NCI-H2171 treated with DMSO at 0.1 percent for 48 hours (cell line): ENCODE data around the gene BRD7.
A peak's percentile ranks its signal among the peaks of the same experiment; 100 is the strongest.

ENCODE experiments used
- DNase-seq: peaks from one replicate; lab custom pipeline; 2025; lab: John Stamatoyannopoulos, UW

The BRD7 gene

GRCh38 chr16:50368410-50369132 lies at the start of gene BRD7:
TSS of gene BRD7 (minus strand) at chr16:50368988. CDS start at chr16:50368774, 214 bp downstream.
- DNase-seq: peak; percentile 61

- no peak for DNase-seq
These were observed 47.6 kb upstream of the BRD7 start for GRCh38 chr16:50416388-50416787.

GRCh38 chr16:50414152-50414551 lies 45.4 kb upstream of the BRD7 start:
- DNase-seq: no peak

GRCh38 chr16:50411034-50411433 lies 42.2 kb upstream of the BRD7 start:
- DNase-seq: no peak

GRCh38 chr16:50408001-50408561 lies 39.3 kb upstream of the BRD7 start:
- no peak for DNase-seq

GRCh38 chr16:50407351-50407750 lies 38.6 kb upstream of the BRD7 start:
- no peak for DNase-seq

GRCh38 chr16:50403491-50403890 lies 34.7 kb upstream of the BRD7 start:
- DNase-seq: no peak

- no peak for DNase-seq
These were observed 33.6 kb upstream of the BRD7 start for GRCh38 chr16:50402298-50402895.

- no peak for DNase-seq
These were observed 32.6 kb upstream of the BRD7 start for GRCh38 chr16:50401355-50401754.

- no peak for DNase-seq
These were observed 32.2 kb upstream of the BRD7 start for GRCh38 chr16:50400967-50401348.

- no peak for DNase-seq
These were observed 31.7 kb upstream of the BRD7 start for GRCh38 chr16:50400312-50400966.

- DNase-seq: no peak
These were observed 30.6 kb upstream of the BRD7 start for GRCh38 chr16:50399411-50399810.

GRCh38 chr16:50398336-50398735 lies 29.5 kb upstream of the BRD7 start:
- no peak for DNase-seq

GRCh38 chr16:50396761-50397535 lies 28.2 kb upstream of the BRD7 start:
- DNase-seq: no peak

GRCh38 chr16:50395763-50396710 lies 27.2 kb upstream of the BRD7 start:
- no peak for DNase-seq

- DNase-seq: no peak
These were observed 25.3 kb upstream of the BRD7 start for GRCh38 chr16:50393858-50394802.

GRCh38 chr16:50393416-50393815 lies 24.6 kb upstream of the BRD7 start:
- DNase-seq: no peak

- DNase-seq: no peak
These were observed 22.3 kb upstream of the BRD7 start for GRCh38 chr16:50390914-50391716.

GRCh38 chr16:50390371-50390771 lies 21.6 kb upstream of the BRD7 start:
- no peak for DNase-seq
